DND-41 (cell line): ENCODE results near the gene MTX3.

Source experiments
- ATAC-seq: fragments of 200-7000 bp; cut with Tn5 transposase; 3 replicates; pipeline ENCODE4 v1.9.1; 2021; ENCODE audit warnings: low read depth; ENCODE audit not compliant: insufficient read depth
- DNase-seq: peaks from one replicate; pipeline ENCODE4 v3.0.0-alpha.2; 2020
- H2AFZ ChIP-seq: 2 replicates; pipeline ENCODE4 v1.6.0; 2012; ENCODE audit warnings: low read depth, low read length
- H3K27ac ChIP-seq: 2 replicates; pipeline ENCODE4 v1.5.1; 2012; ENCODE audit warnings: low read length, inconsistent platforms
- H3K27me3 ChIP-seq: fragments of 200-600 bp; sonication (generic); 2 replicates; pipeline ENCODE4 v1.6.0; 2012; ENCODE audit warnings: low read length, mild to moderate bottlenecking, inconsistent platforms; ENCODE audit not compliant: insufficient read depth, poor library complexity
- H3K36me3 ChIP-seq: 2 replicates; pipeline ENCODE4 v1.5.1; 2012; ENCODE audit warnings: low read length, inconsistent platforms; ENCODE audit not compliant: insufficient read depth
- H3K4me1 ChIP-seq: 2 replicates; pipeline ENCODE4 v1.5.1; 2012; ENCODE audit warnings: mild to moderate bottlenecking, low read length; ENCODE audit not compliant: insufficient read depth
- H3K4me2 ChIP-seq: 2 replicates; pipeline ENCODE4 v1.6.0; 2012; ENCODE audit warnings: mild to moderate bottlenecking, moderate library complexity, low read length, inconsistent platforms; ENCODE audit not compliant: insufficient read depth
- H3K4me3 ChIP-seq, 2 experiments: fragments of 200-600 bp in 1 of 2; shearing (Covaris generic) in 1 of 2; 2 replicates each; pipeline ENCODE4 v1.5.1; 2012 to 2016; ENCODE audit warnings: inconsistent platforms in 2 of 2, low read length in 2 of 2, mild to moderate bottlenecking in 2 of 2, low read depth in 1 of 2, moderate library complexity in 1 of 2
- H3K79me2 ChIP-seq: 2 replicates; pipeline ENCODE4 v1.6.0; 2012; ENCODE audit warnings: low read length, inconsistent platforms; ENCODE audit not compliant: insufficient read depth
- H3K9ac ChIP-seq: 2 replicates; pipeline ENCODE4 v1.6.0; 2012; ENCODE audit warnings: low read depth, mild to moderate bottlenecking, inconsistent platforms, low read length, moderate library complexity
- H3K9me3 ChIP-seq: 2 replicates; pipeline ENCODE4 v1.5.1; 2012; ENCODE audit warnings: low read length, moderate library complexity, mild to moderate bottlenecking, inconsistent platforms; ENCODE audit not compliant: insufficient read depth, severe bottlenecking
- H4K20me1 ChIP-seq: 2 replicates; pipeline ENCODE4 v1.6.0; 2012; ENCODE audit warnings: low read length; ENCODE audit not compliant: insufficient read depth
- EZH2 ChIP-seq: IDR thresholded peaks from 3 replicates; pipeline ENCODE4 v1.6.1; 2012; ENCODE audit warnings: borderline replicate concordance, low read depth, mild to moderate bottlenecking, moderate library complexity, low read length, inconsistent platforms; ENCODE audit not compliant: severe bottlenecking
- TF ChIP-seq, protein P1 (sequence below): IDR thresholded peaks from 2 replicates; pipeline ENCODE4 v1.5.1; 2012; ENCODE audit warnings: borderline replicate concordance, low read length, moderate library complexity, mild to moderate bottlenecking; ENCODE audit not compliant: poor library complexity, severe bottlenecking; ENCODE audit errors: extremely low read depth

The MTX3 gene

DNA sequence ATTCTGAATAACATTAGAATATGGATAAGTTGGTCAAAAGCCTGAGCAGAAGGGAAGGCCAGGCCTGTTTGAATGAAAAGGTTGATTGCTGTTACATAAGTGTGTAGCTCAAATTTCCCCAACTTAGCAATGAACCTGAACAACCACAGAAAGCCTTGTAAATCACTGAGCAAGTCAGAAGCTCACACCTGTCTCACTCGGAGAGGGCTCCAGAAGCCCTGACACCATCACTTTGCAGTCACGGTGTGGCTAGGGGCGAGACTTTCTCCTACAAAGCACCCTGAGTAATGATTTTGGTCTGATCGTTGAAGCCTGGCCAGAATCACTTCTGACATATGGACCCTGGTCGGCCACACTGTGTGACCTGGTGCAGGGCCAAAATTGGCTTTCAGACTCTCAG, 62.0 kb downstream of the MTX3 start:
- ATAC-seq (no peak), DNase-seq (no peak)
- no peak overlapping the region for H2AFZ ChIP-seq
- no peak overlapping the region for H3K9ac ChIP-seq
- peaks cover 2% of the 10 kb centered on the region for H3K27me3 ChIP-seq
- no peaks in the 10 kb centered on the region for H3K9me3 ChIP-seq
- no peak overlapping the region for H3K4me2 ChIP-seq
- no peaks in the 10 kb centered on the region for H3K36me3 ChIP-seq
- H3K79me2 ChIP-seq = no peaks in the 10 kb centered on the region
- H4K20me1 ChIP-seq = no peaks in the 10 kb centered on the region
- H3K4me3 ChIP-seq = no peak overlapping the region
- TF ChIP-seq, protein P1, sequence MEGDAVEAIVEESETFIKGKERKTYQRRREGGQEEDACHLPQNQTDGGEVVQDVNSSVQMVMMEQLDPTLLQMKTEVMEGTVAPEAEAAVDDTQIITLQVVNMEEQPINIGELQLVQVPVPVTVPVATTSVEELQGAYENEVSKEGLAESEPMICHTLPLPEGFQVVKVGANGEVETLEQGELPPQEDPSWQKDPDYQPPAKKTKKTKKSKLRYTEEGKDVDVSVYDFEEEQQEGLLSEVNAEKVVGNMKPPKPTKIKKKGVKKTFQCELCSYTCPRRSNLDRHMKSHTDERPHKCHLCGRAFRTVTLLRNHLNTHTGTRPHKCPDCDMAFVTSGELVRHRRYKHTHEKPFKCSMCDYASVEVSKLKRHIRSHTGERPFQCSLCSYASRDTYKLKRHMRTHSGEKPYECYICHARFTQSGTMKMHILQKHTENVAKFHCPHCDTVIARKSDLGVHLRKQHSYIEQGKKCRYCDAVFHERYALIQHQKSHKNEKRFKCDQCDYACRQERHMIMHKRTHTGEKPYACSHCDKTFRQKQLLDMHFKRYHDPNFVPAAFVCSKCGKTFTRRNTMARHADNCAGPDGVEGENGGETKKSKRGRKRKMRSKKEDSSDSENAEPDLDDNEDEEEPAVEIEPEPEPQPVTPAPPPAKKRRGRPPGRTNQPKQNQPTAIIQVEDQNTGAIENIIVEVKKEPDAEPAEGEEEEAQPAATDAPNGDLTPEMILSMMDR = no peak
- TF ChIP-seq EZH2 = no peak
- no peaks in the 10 kb centered on the region for H3K4me1 ChIP-seq
- H3K27ac ChIP-seq = no peak overlapping the region
